Stomach (tissue), 9 donors: ENCODE measurements around the gene CENPQ. TPM values are rescaled to one million over a fixed set of nuclear protein-coding genes. Genes with fewer than 3 reads are reported as not detected.
A peak's percentile ranks its signal among the peaks of the same experiment; 100 is the strongest.
"Not testable (repeated sequence)": the region's sequence is repeated elsewhere in the genome, so short reads cannot be mapped to it uniquely, and the experiment has no call there.

Source experiments
- DNase-seq, 2 donors: peaks; one replicate each; pipeline versions ENCODE4 v3.0.0 to v3.0.0-alpha.2; 2013 to 2019
- H3K27ac ChIP-seq, 5 donors: fragments of 200-600 bp in 4 of 5; sonication (generic) in 4 of 5; one replicate each; pipeline ENCODE4 v1.5.1; 2013 to 2019; ENCODE audit warnings: mild to moderate bottlenecking in 1 of 5, moderate library complexity in 1 of 5
- H3K27me3 ChIP-seq, 3 donors: fragments of 200-600 bp; sonication (generic); one replicate each; pipeline ENCODE4 v1.5.1; 2017 to 2019; ENCODE audit warnings: mixed run types in 1 of 3
- H3K36me3 ChIP-seq, 4 donors: fragments of 200-600 bp; sonication (generic); 1 replicate in 3 of 4; 2 replicates in 1 of 4; pipeline ENCODE4 v1.5.1; 2016 to 2019
- H3K4me1 ChIP-seq, 4 donors: fragments of 200-600 bp; sonication (generic); one replicate each; pipeline ENCODE4 v1.5.1; 2016 to 2019
- H3K4me3 ChIP-seq, 4 donors: fragments of 200-600 bp; sonication (generic) in 3 of 4; one replicate each; pipeline ENCODE4 v1.5.1; 2016 to 2019; ENCODE audit warnings: mild to moderate bottlenecking in 1 of 4
- H3K9me3 ChIP-seq, 4 donors: fragments of 200-600 bp; sonication (generic); one replicate each; pipeline ENCODE4 v1.5.1; 2016 to 2019
- CTCF ChIP-seq, 7 experiments: fragments of 450-650 bp in 4 of 7; fragments of 200-600 bp in 3 of 7; sonication (generic) in 3 of 7; IDR thresholded peaks; one replicate each; pipeline ENCODE4 v1.5.1; 2016 to 2019; ENCODE audit warnings: antibody characterized with exemption in 7 of 7, control low read depth in 2 of 7, mild to moderate bottlenecking in 1 of 7
- EP300 ChIP-seq: sonication (generic); formaldehyde crosslinking; IDR thresholded peaks from one replicate; pipeline ENCODE4 v1.6.1; 2017; ENCODE audit warnings: antibody characterized with exemption
- POLR2A ChIP-seq, 4 donors: fragments of 450-650 bp; IDR thresholded peaks; one replicate each; pipeline ENCODE4 v1.6.1; 2016; ENCODE audit warnings: antibody characterized with exemption in 4 of 4, control low read depth in 2 of 4, mild to moderate bottlenecking in 1 of 4, moderate library complexity in 1 of 4
- POLR2AphosphoS5 ChIP-seq, 3 donors: sonication (generic); formaldehyde crosslinking; IDR thresholded peaks; one replicate each; pipeline ENCODE4 v1.6.1; 2016; ENCODE audit warnings: antibody characterized with exemption in 3 of 3
- WGBS, 5 donors: extraction: QIAGEN DNeasy Blood & Tissue Kit in 3 of 5; methylation state at CpG; one replicate each; pipeline versions ENCODE4 v1.1.5 to v1.1.7; 2013 to 2018; 5-methylcytosine and 5-hydroxymethylcytosine counted together
- intact Hi-C: fragments of 100-400 bp; cut with DNase I; formaldehyde crosslinking; loops from one replicate; pipeline ENCODE4 v1.15.1; 2023; ENCODE audit warnings: low total_unique reads
- polyA plus RNA-seq, 3 donors: library from polyadenylated mRNA; stranded (reverse); fragments of 200-250 nt; gene quantifications; one replicate each; pipeline ENCODE4 v1.2.3, GENCODE V29; 2013
- total RNA-seq, 5 donors: library from RNA; depleted of rRNA; stranded (reverse); fragments of >200 nt; gene quantifications; one replicate each; pipeline versions ENCODE4 v1.1.0 to v1.2.3, GENCODE V29; 2014 to 2016
- donor health status: healthy with polysubstance abuse.
- donor health status: Bipolar disorder and iron deficiency.
- donor health status: healthy.

The CENPQ gene
- total and polyA plus RNA-seq, 8 donors, result 0.43 to 18.3 (median 4.6) TPM; not detected in 1

GRCh38 chr6:49468042-49468441 is 4.9 kb downstream of the CENPQ start:
- no peak overlapping the region for H3K4me3 ChIP-seq
- no peak for TF ChIP-seq POLR2AphosphoS5 (IDR thresholded peaks at IDR 0.05)
- TF ChIP-seq CTCF (IDR thresholded peaks at IDR 0.05), result no peak
- no peak for TF ChIP-seq POLR2A (IDR thresholded peaks at IDR 0.05)
- TF ChIP-seq EP300, result no peak
- 90 to 97% (median 96%) methylated on average over 9 of the region's 9 CpGs for WGBS, 5 donors

GRCh38 chr6:49476564-49476963 is 13.4 kb downstream of the CENPQ start:
- H3K36me3 ChIP-seq, result peaks cover 0 to 33% (median 27%) of the 10 kb centered on the region in 4 donors
- DNase-seq, H3K4me1 ChIP-seq, H3K4me3 ChIP-seq, H3K27me3 ChIP-seq, H3K27ac ChIP-seq, H3K9me3 ChIP-seq, intact Hi-C loops: not testable (repeated sequence)
- WGBS, 5 donors, result 80 to 95% (median 81%) methylated on average over 2 of the region's 2 CpGs

More at GRCh38 chr6:49468042-49468441, 4.9 kb downstream of the CENPQ start:
- no peaks in the 10 kb centered on the region for H3K27me3 ChIP-seq
- H3K9me3 ChIP-seq, result no peaks in the 10 kb centered on the region
- DNase-seq, result no peak
- H3K4me1 ChIP-seq, result peaks cover 0 to 21% (median 12%) of the 10 kb centered on the region in 4 donors
- H3K27ac ChIP-seq, result no peak overlapping the region
- H3K36me3 ChIP-seq, result peaks cover 0 to 19% (median 8%) of the 10 kb centered on the region in 4 donors
- intact Hi-C loops, result no loop called here

GRCh38 chr6:49479308-49479970 is 16.3 kb downstream of the CENPQ start:
- intact Hi-C loops, result no loop called here

GRCh38 chr6:49481846-49482245 is 18.7 kb downstream of the CENPQ start:
- 93 to 100% (median 99%) methylated on average over 3 to 21 of the region's 22 CpGs for WGBS, 5 donors
- H3K36me3 ChIP-seq, result peaks cover 0 to 24% (median 15%) of the 10 kb centered on the region in 4 donors
- H3K4me1 ChIP-seq, H3K27ac ChIP-seq, intact Hi-C loops, H3K4me3 ChIP-seq, DNase-seq, H3K27me3 ChIP-seq, H3K9me3 ChIP-seq: not testable (repeated sequence)

More at GRCh38 chr6:49479308-49479970, 16.3 kb downstream of the CENPQ start:
- Histone ChIP-seq H3K9me3 (no peaks in the 10 kb centered on the region), H3K27ac (no peak overlapping the region), H3K4me1 (no peaks in the 10 kb centered on the region), H3K27me3 (no peaks in the 10 kb centered on the region), H3K4me3 (no peak overlapping the region), H3K36me3 (peaks cover 0 to 28% (median 14%) of the 10 kb centered on the region in 4 donors)
- WGBS, 5 donors, result 65 to 82% (median 73%) methylated on average over 3 of the region's 3 CpGs
- TF ChIP-seq CTCF (IDR thresholded peaks at IDR 0.05) (no peak), POLR2A (IDR thresholded peaks at IDR 0.05) (no peak)
- DNase-seq, result peak in 1 of 2 donors; percentile 4

GRCh38 chr6:49483380-49483779 is 20.2 kb downstream of the CENPQ start:
- H3K9me3 ChIP-seq, intact Hi-C loops, H3K4me3 ChIP-seq, H3K4me1 ChIP-seq, DNase-seq, H3K27ac ChIP-seq, H3K27me3 ChIP-seq: not testable (repeated sequence)
- H3K36me3 ChIP-seq, result peaks cover 0 to 28% (median 19%) of the 10 kb centered on the region in 4 donors
- 91 to 96% (median 93%) methylated on average over 8 to 14 of the region's 14 CpGs for WGBS, 5 donors

GRCh38 chr6:49490633-49491032 is 27.5 kb downstream of the CENPQ start:
- 91 to 97% (median 93%) methylated on average over 4 of the region's 4 CpGs for WGBS, 5 donors
- H3K4me1 ChIP-seq, result no peaks in the 10 kb centered on the region
- intact Hi-C loops, result no loop called here
- H3K36me3 ChIP-seq, result peaks cover 0 to 68% (median 44%) of the 10 kb centered on the region in 4 donors
- no peak for DNase-seq
- H3K27ac ChIP-seq, result no peak overlapping the region
- no peaks in the 10 kb centered on the region for H3K27me3 ChIP-seq
- H3K9me3 ChIP-seq, result no peaks in the 10 kb centered on the region
- TF ChIP-seq EP300 (no peak), POLR2A (IDR thresholded peaks at IDR 0.05) (no peak), CTCF (IDR thresholded peaks at IDR 0.05) (no peak), POLR2AphosphoS5 (IDR thresholded peaks at IDR 0.05) (no peak)
- H3K4me3 ChIP-seq, result no peak overlapping the region
